ENCODE results near the gene TRPM8.

TRPM8 gene

DNA sequence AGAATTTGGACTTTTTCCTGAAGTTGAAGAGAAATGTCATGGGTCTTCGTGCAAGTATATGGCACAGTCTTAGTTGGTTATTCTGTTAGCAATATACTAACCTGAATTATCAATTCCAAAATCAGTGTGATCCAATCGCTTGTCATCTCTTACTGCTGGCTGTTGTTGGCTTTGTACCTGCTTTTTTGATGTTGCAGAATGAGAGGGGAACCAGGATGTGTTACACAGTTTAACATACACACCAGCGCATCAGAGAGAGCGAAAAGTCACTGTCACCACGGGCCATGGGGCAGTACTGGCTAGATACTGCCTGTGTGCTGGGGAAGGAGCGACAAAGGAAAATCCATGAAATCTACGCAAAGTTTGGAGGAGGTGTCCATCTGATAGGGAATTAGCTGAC is 74.0 kb downstream of the TRPM8 start:
- TF ChIP-seq, protein P1, sequence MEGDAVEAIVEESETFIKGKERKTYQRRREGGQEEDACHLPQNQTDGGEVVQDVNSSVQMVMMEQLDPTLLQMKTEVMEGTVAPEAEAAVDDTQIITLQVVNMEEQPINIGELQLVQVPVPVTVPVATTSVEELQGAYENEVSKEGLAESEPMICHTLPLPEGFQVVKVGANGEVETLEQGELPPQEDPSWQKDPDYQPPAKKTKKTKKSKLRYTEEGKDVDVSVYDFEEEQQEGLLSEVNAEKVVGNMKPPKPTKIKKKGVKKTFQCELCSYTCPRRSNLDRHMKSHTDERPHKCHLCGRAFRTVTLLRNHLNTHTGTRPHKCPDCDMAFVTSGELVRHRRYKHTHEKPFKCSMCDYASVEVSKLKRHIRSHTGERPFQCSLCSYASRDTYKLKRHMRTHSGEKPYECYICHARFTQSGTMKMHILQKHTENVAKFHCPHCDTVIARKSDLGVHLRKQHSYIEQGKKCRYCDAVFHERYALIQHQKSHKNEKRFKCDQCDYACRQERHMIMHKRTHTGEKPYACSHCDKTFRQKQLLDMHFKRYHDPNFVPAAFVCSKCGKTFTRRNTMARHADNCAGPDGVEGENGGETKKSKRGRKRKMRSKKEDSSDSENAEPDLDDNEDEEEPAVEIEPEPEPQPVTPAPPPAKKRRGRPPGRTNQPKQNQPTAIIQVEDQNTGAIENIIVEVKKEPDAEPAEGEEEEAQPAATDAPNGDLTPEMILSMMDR (IDR thresholded peaks at IDR 0.05; ENCODE audit: insufficient read depth, missing control alignments) = no peak
- FAIRE-seq = no peak
- DNase-seq (ENCODE audit: insufficient read length, low spot score) = no peak

DNA sequence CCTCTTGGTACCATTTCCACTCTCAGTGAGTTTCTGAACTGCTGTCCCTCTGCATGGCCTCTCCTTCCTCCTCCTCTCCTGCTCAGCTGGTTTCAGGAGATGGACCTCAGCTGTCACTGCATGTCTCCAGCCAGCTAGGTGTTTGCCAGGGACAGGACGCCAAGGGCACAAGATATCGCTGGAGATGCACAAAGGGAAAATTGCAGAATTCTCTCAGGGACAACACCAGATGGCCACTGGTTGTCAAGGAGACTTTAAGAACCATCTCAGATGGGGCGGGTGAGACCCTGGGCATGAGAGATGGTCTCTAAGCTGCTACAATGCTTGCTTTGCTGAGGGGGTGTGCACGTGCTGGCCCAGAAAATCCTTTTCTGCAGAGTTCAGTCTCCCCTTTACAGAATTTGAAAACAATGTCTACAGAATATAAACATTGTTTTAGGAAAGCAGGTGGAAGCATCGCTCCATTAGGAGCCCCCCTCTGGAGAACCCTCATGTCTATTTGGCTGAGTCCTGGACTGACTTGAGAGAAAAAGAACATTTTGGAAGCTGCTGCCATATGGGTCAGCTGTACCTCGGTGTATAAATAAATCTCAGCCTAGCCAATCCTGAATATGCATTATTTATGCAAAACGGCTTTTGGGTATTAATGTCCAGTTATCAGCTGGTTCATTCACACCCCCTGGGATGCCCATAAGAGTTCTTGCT is 75.5 kb downstream of the TRPM8 start:
- DNase-seq (ENCODE audit: insufficient read length, low spot score) (no peak), FAIRE-seq (no peak)
- TF ChIP-seq, protein P1 (IDR thresholded peaks at IDR 0.05; ENCODE audit: insufficient read depth, missing control alignments) = no peak

DNA sequence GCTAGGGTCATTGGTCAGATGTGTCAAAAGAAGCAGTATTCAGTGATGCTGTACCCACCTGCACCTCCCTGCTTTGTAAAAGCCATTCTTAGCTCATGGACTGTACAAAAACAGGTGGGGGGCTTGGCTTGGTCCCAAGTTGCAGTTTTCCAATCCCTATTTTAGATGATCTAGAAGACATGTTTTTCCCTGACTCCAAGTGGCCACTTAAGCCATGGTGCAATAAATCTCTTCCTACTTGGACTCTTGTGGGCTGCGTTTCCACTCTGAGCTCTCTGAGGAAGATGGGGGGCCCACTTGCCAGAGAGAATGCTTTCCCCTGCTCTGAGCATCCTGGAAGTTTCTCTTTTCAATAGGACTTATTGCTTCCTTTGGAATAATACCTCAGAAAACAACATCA is 76.3 kb downstream of the TRPM8 start:
- FAIRE-seq (no peak), DNase-seq (ENCODE audit: insufficient read length, low spot score) (no peak)
- TF ChIP-seq, protein P1 (IDR thresholded peaks at IDR 0.05; ENCODE audit: insufficient read depth, missing control alignments) = no peak

DNA sequence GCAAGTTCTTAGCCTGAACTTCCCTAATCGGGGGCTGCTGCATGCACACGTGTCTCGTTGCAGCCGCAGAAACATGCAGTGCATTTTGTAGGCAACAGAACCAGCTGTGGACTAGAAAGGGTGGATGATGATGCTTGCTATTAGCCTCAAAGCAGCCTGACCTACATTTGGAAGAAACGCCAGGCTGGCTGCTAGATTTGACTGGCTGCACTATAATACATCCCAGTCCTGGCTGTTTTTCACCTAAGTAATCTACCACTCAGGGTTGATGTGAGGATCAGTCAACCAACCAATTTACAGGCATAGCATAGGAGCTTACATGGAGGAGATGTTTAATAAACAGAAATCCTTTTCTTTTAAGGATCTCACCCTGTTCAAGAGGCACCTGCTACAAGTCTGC is 77.0 kb downstream of the TRPM8 start:
- no peak for FAIRE-seq
- TF ChIP-seq, protein P1 (IDR thresholded peaks at IDR 0.05; ENCODE audit: insufficient read depth, missing control alignments) = no peak
- DNase-seq (ENCODE audit: insufficient read length, low spot score) = no peak

DNA sequence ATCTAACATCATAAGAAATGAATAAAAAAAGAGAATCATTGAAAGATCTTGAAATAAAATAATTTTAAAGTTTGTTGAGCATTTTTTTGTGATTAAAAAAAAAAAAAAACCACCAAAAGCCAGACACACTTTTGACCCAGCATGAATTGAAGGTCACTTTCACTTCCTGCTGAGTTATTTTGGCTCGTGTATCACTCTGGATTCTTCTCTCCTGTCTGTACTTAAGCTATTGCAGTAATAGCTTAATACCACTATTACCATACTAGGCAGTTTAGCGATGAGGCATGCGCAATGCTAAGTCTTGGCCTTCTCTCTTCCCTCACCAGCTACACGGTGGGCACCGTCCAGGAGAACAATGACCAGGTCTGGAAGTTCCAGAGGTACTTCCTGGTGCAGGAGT is 78.8 kb downstream of the TRPM8 start:
- DNase-seq (ENCODE audit: insufficient read length, low spot score) = no peak
- TF ChIP-seq, protein P1 (IDR thresholded peaks at IDR 0.05; ENCODE audit: insufficient read depth, missing control alignments) = no peak
- no peak for FAIRE-seq

DNA sequence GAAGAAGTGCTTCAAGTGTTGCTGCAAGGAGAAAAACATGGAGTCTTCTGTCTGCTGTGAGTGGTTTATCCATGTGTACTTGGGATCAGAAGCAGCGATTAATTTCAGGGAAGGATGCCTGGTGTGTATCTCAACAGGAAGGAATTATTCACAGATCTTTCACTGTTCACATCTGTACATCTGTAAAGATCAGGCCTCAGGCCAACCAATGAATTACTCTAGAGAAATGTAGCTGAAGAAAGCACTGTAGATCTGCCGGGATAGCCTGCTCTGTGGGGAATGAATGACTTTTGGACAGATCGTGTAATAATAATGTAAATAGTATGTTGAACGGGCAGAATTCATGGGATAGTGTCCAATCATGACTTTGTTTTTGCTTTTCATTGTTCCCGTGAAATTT is 79.3 kb downstream of the TRPM8 start:
- TF ChIP-seq, protein P1 (IDR thresholded peaks at IDR 0.05; ENCODE audit: insufficient read depth, missing control alignments) = no peak
- FAIRE-seq (no peak), DNase-seq (ENCODE audit: insufficient read length, low spot score) (no peak)

- DNase-seq (ENCODE audit: insufficient read length, low spot score) (no peak), FAIRE-seq (no peak)
- TF ChIP-seq, protein P1 (IDR thresholded peaks at IDR 0.05; ENCODE audit: insufficient read depth, missing control alignments) = no peak
Measured at GRCh38 chr2:233997707-233998106, 80.5 kb downstream of the TRPM8 start.
